ENCODE results near the gene MACROD2.
"Not testable (repeated sequence)": the region's sequence is repeated elsewhere in the genome, so short reads cannot be mapped to it uniquely, and the experiment has no call there.

The MACROD2 gene

GRCh38 chr20:14449323-14449722 lies 454.0 kb downstream of the MACROD2 start:
- no peak for DNase-seq (ENCODE audit: extremely low read depth in 1 of 2, low read depth in 1 of 2)

GRCh38 chr20:14450256-14450655 lies 454.9 kb downstream of the MACROD2 start:
- no peak for DNase-seq (ENCODE audit: extremely low read depth in 1 of 2, low read depth in 1 of 2)

- no peak for DNase-seq (ENCODE audit: extremely low read depth in 1 of 2, low read depth in 1 of 2)
These were observed 456.1 kb downstream of the MACROD2 start for GRCh38 chr20:14451458-14451857.

- DNase-seq (ENCODE audit: extremely low read depth in 1 of 2, low read depth in 1 of 2): no peak
These were observed 457.9 kb downstream of the MACROD2 start for GRCh38 chr20:14453259-14453658.

- DNase-seq (ENCODE audit: extremely low read depth in 1 of 2, low read depth in 1 of 2): no peak
These were observed 459.0 kb downstream of the MACROD2 start for GRCh38 chr20:14454296-14454695.

- DNase-seq (ENCODE audit: extremely low read depth in 1 of 2, low read depth in 1 of 2): not testable (repeated sequence)
These were observed 471.9 kb downstream of the MACROD2 start for GRCh38 chr20:14467104-14467827.

- DNase-seq (ENCODE audit: extremely low read depth in 1 of 2, low read depth in 1 of 2): no peak
These were observed 475.0 kb downstream of the MACROD2 start for GRCh38 chr20:14470231-14470899.

GRCh38 chr20:14470977-14471661 lies 475.8 kb downstream of the MACROD2 start:
- DNase-seq (ENCODE audit: extremely low read depth in 1 of 2, low read depth in 1 of 2): no peak

- no peak for DNase-seq (ENCODE audit: extremely low read depth in 1 of 2, low read depth in 1 of 2)
These were observed 481.8 kb downstream of the MACROD2 start for GRCh38 chr20:14477125-14477524.

- DNase-seq (ENCODE audit: extremely low read depth in 1 of 2, low read depth in 1 of 2): no peak
These were observed 482.8 kb downstream of the MACROD2 start for GRCh38 chr20:14478126-14478525.

- DNase-seq (ENCODE audit: extremely low read depth in 1 of 2, low read depth in 1 of 2): no peak
These were observed 486.5 kb downstream of the MACROD2 start for GRCh38 chr20:14481863-14482262.

- DNase-seq (ENCODE audit: extremely low read depth in 1 of 2, low read depth in 1 of 2): no peak
These were observed 492.9 kb downstream of the MACROD2 start for GRCh38 chr20:14488212-14488611.

GRCh38 chr20:14488756-14489479 lies 493.6 kb downstream of the MACROD2 start:
- no peak for DNase-seq (ENCODE audit: extremely low read depth in 1 of 2, low read depth in 1 of 2)

GRCh38 chr20:14489544-14489943 lies 494.2 kb downstream of the MACROD2 start:
- DNase-seq (ENCODE audit: extremely low read depth in 1 of 2, low read depth in 1 of 2): no peak

GRCh38 chr20:14491436-14491835 lies 496.1 kb downstream of the MACROD2 start:
- DNase-seq (ENCODE audit: extremely low read depth in 1 of 2, low read depth in 1 of 2): no peak

GRCh38 chr20:14493408-14493807 lies 498.1 kb downstream of the MACROD2 start:
- no peak for DNase-seq (ENCODE audit: extremely low read depth in 1 of 2, low read depth in 1 of 2)

GRCh38 chr20:14494355-14494754 lies 499.0 kb downstream of the MACROD2 start:
- no peak for DNase-seq (ENCODE audit: extremely low read depth in 1 of 2, low read depth in 1 of 2)

- no peak for DNase-seq (ENCODE audit: extremely low read depth in 1 of 2, low read depth in 1 of 2)
These were observed 499.8 kb downstream of the MACROD2 start for GRCh38 chr20:14495066-14495465.

GRCh38 chr20:14497004-14497403 lies 501.7 kb downstream of the MACROD2 start:
- no peak for DNase-seq (ENCODE audit: extremely low read depth in 1 of 2, low read depth in 1 of 2)

GRCh38 chr20:14498772-14499171 lies 503.5 kb downstream of the MACROD2 start:
- no peak for DNase-seq (ENCODE audit: extremely low read depth in 1 of 2, low read depth in 1 of 2)

- DNase-seq (ENCODE audit: extremely low read depth in 1 of 2, low read depth in 1 of 2): no peak
These were observed 510.2 kb downstream of the MACROD2 start for GRCh38 chr20:14505476-14505875.
